NT2/D1 (cell line): ENCODE results near the gene TTC13.

Source experiments
- DNase-seq: peaks from one replicate; pipeline ENCODE4 v3.0.0-alpha.2; 2011; ENCODE audit warnings: low read depth, low spot score
- H3K27me3 ChIP-seq: 2 replicates; pipeline ENCODE4 v1.6.0; 2011; ENCODE audit warnings: mild to moderate bottlenecking; ENCODE audit not compliant: insufficient read length, insufficient read depth
- H3K36me3 ChIP-seq: 2 replicates; pipeline ENCODE4 v1.6.1; 2011; ENCODE audit warnings: mild to moderate bottlenecking, low read length, mixed read lengths; ENCODE audit not compliant: insufficient read depth, insufficient read length
- H3K4me1 ChIP-seq: 2 replicates; pipeline ENCODE4 v1.5.1; 2011; ENCODE audit not compliant: insufficient read depth, insufficient read length
- H3K4me3 ChIP-seq: 2 replicates; pipeline ENCODE4 v1.5.1; 2011; ENCODE audit warnings: low read depth; ENCODE audit not compliant: insufficient read length
- H3K9ac ChIP-seq: 2 replicates; pipeline ENCODE4 v1.6.0; 2011; ENCODE audit warnings: low read depth; ENCODE audit not compliant: insufficient read length
- H3K9me3 ChIP-seq: 2 replicates; pipeline ENCODE4 v1.5.1; 2011; ENCODE audit warnings: mild to moderate bottlenecking, low read length; ENCODE audit not compliant: insufficient read depth
- SUZ12 ChIP-seq: IDR thresholded peaks from 2 replicates; pipeline ENCODE4 v1.6.1; 2011; ENCODE audit not compliant: insufficient read length, insufficient read depth; ENCODE audit errors: extremely low read depth
- YY1 ChIP-seq: IDR thresholded peaks from 2 replicates; pipeline ENCODE4 v1.6.1; 2011; ENCODE audit not compliant: insufficient read length, insufficient read depth
- ZNF274 ChIP-seq: IDR thresholded peaks from 2 replicates; pipeline ENCODE4 v1.6.1; 2011; ENCODE audit warnings: mild to moderate bottlenecking, low read depth, low read length

TTC13 gene

DNA sequence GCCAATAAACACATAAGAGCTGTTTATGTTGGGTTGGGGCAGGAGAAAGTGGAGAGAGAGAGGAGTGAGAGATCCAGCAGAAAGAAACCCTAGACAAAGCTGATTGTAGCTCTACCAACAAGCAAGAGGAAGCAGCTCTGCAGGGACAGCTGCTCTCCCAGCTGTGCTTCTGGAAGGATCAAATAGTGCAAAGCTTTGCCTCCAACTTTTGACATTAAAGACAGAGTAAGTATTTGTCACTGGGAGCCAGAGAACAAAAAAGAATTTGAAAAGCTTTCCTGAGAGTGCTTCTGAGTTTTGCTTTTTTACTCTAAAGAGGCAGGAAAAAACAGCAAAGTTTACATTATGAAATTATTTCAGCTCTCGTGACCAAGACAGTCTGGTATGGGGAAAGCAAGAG, 81.9 kb downstream of the TTC13 start:
- no peak for DNase-seq
- Histone ChIP-seq H3K9ac (no peak overlapping the region), H3K36me3 (no peaks in the 10 kb centered on the region), H3K4me3 (no peak overlapping the region), H3K27me3 (no peaks in the 10 kb centered on the region), H3K4me1 (peaks cover 4% of the 10 kb centered on the region), H3K9me3 (no peaks in the 10 kb centered on the region)
- TF ChIP-seq YY1 (no peak), ZNF274 (no peak), SUZ12 (no peak)

DNA sequence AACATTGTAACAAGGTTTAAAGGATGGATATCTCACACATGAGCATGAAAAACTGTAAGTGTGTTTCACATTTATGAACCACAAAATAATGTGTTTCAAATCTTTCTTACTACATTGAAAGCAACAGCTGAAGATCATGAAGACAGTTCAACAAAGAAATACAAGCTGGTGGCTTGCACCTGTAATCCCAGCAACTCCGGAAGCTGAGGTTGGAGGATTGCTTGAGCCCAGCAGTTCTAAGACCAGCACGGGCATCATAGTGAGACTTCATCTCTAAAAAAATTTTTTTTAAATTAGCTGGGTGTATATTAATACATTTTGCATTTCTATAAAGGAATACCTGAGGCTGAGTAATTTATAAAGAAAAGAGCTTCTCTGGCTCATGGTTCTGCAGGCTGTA, 83.2 kb downstream of the TTC13 start:
- no peak for TF ChIP-seq YY1
- TF ChIP-seq SUZ12: no peak
- TF ChIP-seq ZNF274: no peak
- peaks cover 4% of the 10 kb centered on the region for H3K4me1 ChIP-seq
- no peak overlapping the region for H3K9ac ChIP-seq
- H3K9me3 ChIP-seq: no peaks in the 10 kb centered on the region
- no peaks in the 10 kb centered on the region for H3K36me3 ChIP-seq
- no peak for DNase-seq
- no peaks in the 10 kb centered on the region for H3K27me3 ChIP-seq
- no peak overlapping the region for H3K4me3 ChIP-seq

GRCh38 chr1:230894664-230895063, 84.0 kb downstream of the TTC13 start:
- TF ChIP-seq ZNF274: no peak
- no peak for TF ChIP-seq YY1
- no peak for TF ChIP-seq SUZ12
- Histone ChIP-seq H3K9me3 (no peaks in the 10 kb centered on the region), H3K36me3 (no peaks in the 10 kb centered on the region), H3K27me3 (no peaks in the 10 kb centered on the region), H3K9ac (no peak overlapping the region), H3K4me1 (peaks cover 4% of the 10 kb centered on the region), H3K4me3 (no peak overlapping the region)
- no peak for DNase-seq

- TF ChIP-seq YY1 (no peak), ZNF274 (no peak), SUZ12 (no peak)
- H3K9me3 ChIP-seq: no peaks in the 10 kb centered on the region
- H3K9ac ChIP-seq: no peak overlapping the region
- DNase-seq: no peak
- H3K27me3 ChIP-seq: no peaks in the 10 kb centered on the region
- no peaks in the 10 kb centered on the region for H3K36me3 ChIP-seq
- no peak overlapping the region for H3K4me3 ChIP-seq
- H3K4me1 ChIP-seq: peaks cover 4% of the 10 kb centered on the region
These were observed 84.6 kb downstream of the TTC13 start for GRCh38 chr1:230894032-230894431.

DNA sequence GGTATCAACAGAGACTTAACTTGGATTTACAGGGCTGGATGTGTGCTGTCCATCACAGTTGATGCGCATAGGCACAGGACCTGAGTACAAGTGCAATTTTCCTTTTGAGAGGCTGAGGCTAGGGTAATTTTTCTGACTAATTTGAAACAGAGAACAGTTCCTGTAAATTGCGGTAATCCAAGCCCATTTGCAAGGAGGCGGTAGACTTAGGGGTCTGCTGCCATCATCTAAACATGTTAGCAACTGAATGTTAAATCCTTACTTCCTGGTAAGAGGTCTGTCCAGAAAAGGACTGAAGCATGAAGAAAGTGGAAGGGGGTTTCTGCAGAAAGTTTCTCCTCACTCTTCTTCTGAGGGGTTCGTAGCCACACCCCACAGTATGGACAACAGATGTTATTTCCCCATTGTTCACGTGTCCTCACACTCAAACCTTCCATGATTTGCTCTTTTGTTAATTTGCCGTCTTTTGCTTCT, 86.6 kb downstream of the TTC13 start:
- Histone ChIP-seq H3K4me1 (peaks cover 4% of the 10 kb centered on the region), H3K36me3 (no peaks in the 10 kb centered on the region), H3K4me3 (no peak overlapping the region), H3K9ac (no peak overlapping the region), H3K9me3 (no peaks in the 10 kb centered on the region), H3K27me3 (no peaks in the 10 kb centered on the region)
- no peak for DNase-seq
- no peak for TF ChIP-seq SUZ12
- no peak for TF ChIP-seq YY1
- TF ChIP-seq ZNF274: no peak

- TF ChIP-seq ZNF274 (no peak), YY1 (no peak), SUZ12 (no peak)
- no peaks in the 10 kb centered on the region for H3K36me3 ChIP-seq
- H3K9ac ChIP-seq: no peak overlapping the region
- no peaks in the 10 kb centered on the region for H3K9me3 ChIP-seq
- peaks cover 4% of the 10 kb centered on the region for H3K4me1 ChIP-seq
- peak; percentile 56 for DNase-seq
- H3K4me3 ChIP-seq: no peak overlapping the region
- no peaks in the 10 kb centered on the region for H3K27me3 ChIP-seq
These were observed 87.2 kb downstream of the TTC13 start for GRCh38 chr1:230891413-230891812.

DNA sequence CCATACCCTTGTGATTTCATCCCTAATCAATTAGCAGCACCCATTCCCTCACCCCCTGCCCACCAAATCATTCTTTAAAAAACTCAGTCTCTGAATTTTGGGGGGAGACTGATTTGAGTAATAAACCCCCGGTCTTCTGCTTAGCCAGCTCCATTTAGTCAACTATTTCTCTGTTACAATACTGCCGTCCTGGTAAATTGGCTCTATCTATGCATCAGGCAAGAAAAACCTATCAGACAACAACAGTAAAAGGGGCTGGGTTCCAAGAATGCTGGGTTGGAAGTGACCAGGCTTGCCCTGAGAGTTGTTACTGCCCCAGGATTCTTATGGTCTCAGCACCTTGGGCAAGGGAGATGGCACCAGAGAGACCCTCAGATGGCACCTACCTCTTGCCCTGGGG, 94.0 kb downstream of the TTC13 start:
- H3K36me3 ChIP-seq: no peaks in the 10 kb centered on the region
- TF ChIP-seq ZNF274 (no peak), SUZ12 (no peak), YY1 (no peak)
- H3K9ac ChIP-seq: no peak overlapping the region
- DNase-seq: no peak
- H3K4me1 ChIP-seq: no peaks in the 10 kb centered on the region
- H3K27me3 ChIP-seq: no peaks in the 10 kb centered on the region
- H3K9me3 ChIP-seq: peaks cover 19% of the 10 kb centered on the region; the same call in 1 of the 2 replicates
- no peak overlapping the region for H3K4me3 ChIP-seq
